Activated B cell treated with CpG ODN at 0.5 μM for 24 hours (primary cell): ENCODE data around the gene CADM1. TPM values are rescaled to one million over a fixed set of nuclear protein-coding genes. Genes with fewer than 3 reads are reported as not detected.

ENCODE experiments used
- ATAC-seq: fragments of 200-7000 bp; cut with Tn5 transposase; one replicate; pipeline ENCODE4 v1.10.0; 2021; ENCODE audit warnings: low read depth, mild to moderate bottlenecking, moderate library complexity
- CTCF ChIA-PET: fragments of 350-600 bp; sonication (Branson Sonifier 250); formaldehyde crosslinking; loops from one replicate; lab custom pipeline; 2021; ENCODE audit warnings: antibody characterized with exemption; lab: Charles Lee
- POLR2A ChIA-PET: fragments of 350-600 bp; sonication (Branson Sonifier 250); formaldehyde crosslinking; loops from one replicate; lab custom pipeline; 2021; ENCODE audit warnings: antibody characterized with exemption; lab: Charles Lee
- DNase-seq: peaks from one replicate; pipeline ENCODE4 v3.0.0; 2022
- H3K27ac Mint-ChIP-seq: one replicate; pipeline ENCODE4 v1.8.0; 2020; ENCODE audit warnings: mixed read lengths
- H3K27me3 Mint-ChIP-seq: one replicate; pipeline ENCODE4 v1.8.0; 2021; ENCODE audit warnings: mixed read lengths
- H3K36me3 Mint-ChIP-seq: one replicate; pipeline ENCODE4 v1.8.0; 2021; ENCODE audit warnings: low read depth, mixed read lengths
- H3K4me1 Mint-ChIP-seq: one replicate; pipeline ENCODE4 v1.8.0; 2021; ENCODE audit warnings: mixed read lengths
- H3K4me3 Mint-ChIP-seq: one replicate; pipeline ENCODE4 v1.8.0; 2020; ENCODE audit warnings: mild to moderate bottlenecking, mixed read lengths
- H3K9me3 Mint-ChIP-seq: one replicate; pipeline ENCODE4 v1.8.0; 2020; ENCODE audit warnings: mixed read lengths
- CTCF ChIP-seq: fragments of 200-600 bp; IDR thresholded peaks from one replicate; pipeline ENCODE4 v1.8.0; 2022; ENCODE audit warnings: antibody characterized with exemption, mild to moderate bottlenecking
- intact Hi-C: fragments of 100-400 bp; cut with micrococcal nuclease; formaldehyde crosslinking; loops from one replicate; pipeline ENCODE4 v1.15.1; 2024
- total RNA-seq: library from RNA; stranded (reverse); gene quantifications from 2 replicates; pipeline ENCODE4 v1.2.3, GENCODE V29; 2022

Gene CADM1
- total RNA-seq, 1 donor from 2014 or later, result 0.86 TPM

GRCh38 chr11:115314330-115314920, 189.8 kb downstream of the CADM1 start:
- no peak overlapping the region for H3K4me3 Mint-ChIP-seq
- H3K27ac Mint-ChIP-seq, result no peak overlapping the region
- POLR2A ChIA-PET, result no interaction called here
- H3K9me3 Mint-ChIP-seq, result no peaks in the 10 kb centered on the region
- intact Hi-C loops, result no loop called here
- CTCF ChIA-PET, result no interaction called here
- no peaks in the 10 kb centered on the region for H3K36me3 Mint-ChIP-seq
- ATAC-seq (no peak), DNase-seq (no peak)
- H3K4me1 Mint-ChIP-seq, result no peaks in the 10 kb centered on the region
- TF ChIP-seq CTCF, result no peak
- H3K27me3 Mint-ChIP-seq, result peaks cover 8% of the 10 kb centered on the region

- DNase-seq (no peak), ATAC-seq (no peak)
- Mint-ChIP-seq H3K36me3 (no peaks in the 10 kb centered on the region), H3K4me1 (no peaks in the 10 kb centered on the region), H3K27me3 (peaks cover 8% of the 10 kb centered on the region), H3K4me3 (no peak overlapping the region), H3K27ac (no peak overlapping the region), H3K9me3 (no peaks in the 10 kb centered on the region)
- POLR2A ChIA-PET, result no interaction called here
- CTCF ChIA-PET, result interaction anchor here (0.9 kb wide), 1 partner anchor 10 kb away, joined by 3 read pairs; no protein-coding TSS in a partner anchor
- TF ChIP-seq CTCF, result no peak
- intact Hi-C loops, result no loop called here
These were observed 190.9 kb downstream of the CADM1 start for GRCh38 chr11:115313224-115313838.

GRCh38 chr11:115311949-115312348, 192.3 kb downstream of the CADM1 start:
- peaks cover 8% of the 10 kb centered on the region for H3K27me3 Mint-ChIP-seq
- TF ChIP-seq CTCF, result no peak
- ChIA-PET POLR2A (no interaction called here), CTCF (no interaction called here)
- no peaks in the 10 kb centered on the region for H3K36me3 Mint-ChIP-seq
- no peak for ATAC-seq
- no peaks in the 10 kb centered on the region for H3K4me1 Mint-ChIP-seq
- intact Hi-C loops, result no loop called here
- H3K27ac Mint-ChIP-seq, result no peak overlapping the region
- H3K9me3 Mint-ChIP-seq, result no peaks in the 10 kb centered on the region
- H3K4me3 Mint-ChIP-seq, result no peak overlapping the region
- DNase-seq, result no peak

- no peaks in the 10 kb centered on the region for H3K9me3 Mint-ChIP-seq
- no peak for DNase-seq
- no peaks in the 10 kb centered on the region for H3K4me1 Mint-ChIP-seq
- ATAC-seq, result no peak
- H3K27me3 Mint-ChIP-seq, result peaks cover 2% of the 10 kb centered on the region
- no peak overlapping the region for H3K27ac Mint-ChIP-seq
- no peak for TF ChIP-seq CTCF
- ChIA-PET CTCF (no interaction called here), POLR2A (no interaction called here)
- intact Hi-C loops, result no loop called here
- no peak overlapping the region for H3K4me3 Mint-ChIP-seq
- no peaks in the 10 kb centered on the region for H3K36me3 Mint-ChIP-seq
These were observed 197.5 kb downstream of the CADM1 start for GRCh38 chr11:115306689-115307088.

GRCh38 chr11:115304774-115305472, 199.3 kb downstream of the CADM1 start:
- no peak overlapping the region for H3K4me3 Mint-ChIP-seq
- DNase-seq (no peak), ATAC-seq (no peak)
- peaks cover 6% of the 10 kb centered on the region for H3K27me3 Mint-ChIP-seq
- intact Hi-C loops, result no loop called here
- TF ChIP-seq CTCF, result no peak
- H3K36me3 Mint-ChIP-seq, result no peaks in the 10 kb centered on the region
- no peaks in the 10 kb centered on the region for H3K9me3 Mint-ChIP-seq
- ChIA-PET POLR2A (no interaction called here), CTCF (no interaction called here)
- H3K4me1 Mint-ChIP-seq, result no peaks in the 10 kb centered on the region
- no peak overlapping the region for H3K27ac Mint-ChIP-seq
